Liver (tissue), 9 donors: ENCODE measurements around the gene PDGFB. TPM values are rescaled to one million over a fixed set of nuclear protein-coding genes. Genes with fewer than 3 reads are reported as not detected.

Experiments used
- DNase-seq: peaks from one replicate; pipeline ENCODE4 v3.0.0-alpha.2; 2017; ENCODE audit warnings: low spot score
- H3K27ac ChIP-seq, 2 donors: one replicate each; pipeline ENCODE4 v1.7.0; 2013; ENCODE audit warnings: inconsistent platforms in 2 of 2, low read length in 2 of 2, control low read depth in 1 of 2, low read depth in 1 of 2, mild to moderate bottlenecking in 1 of 2
- H3K27me3 ChIP-seq, 4 donors: one replicate each; pipeline versions ENCODE4 v1.6.1 to v1.7.0; 2013; ENCODE audit warnings: low read length in 3 of 4, inconsistent platforms in 1 of 4, mild to moderate bottlenecking in 1 of 4, moderate library complexity in 1 of 4; ENCODE audit not compliant: control insufficient read depth in 4 of 4, insufficient read depth in 4 of 4
- H3K36me3 ChIP-seq, 4 donors: one replicate each; pipeline versions ENCODE4 v1.6.1 to v1.7.0; 2013; ENCODE audit warnings: low read length in 3 of 4, mild to moderate bottlenecking in 3 of 4, low read depth in 1 of 4, moderate library complexity in 1 of 4; ENCODE audit not compliant: control insufficient read depth in 4 of 4, insufficient read depth in 3 of 4
- H3K4me1 ChIP-seq, 4 donors: one replicate each; pipeline versions ENCODE4 v1.6.1 to v1.7.0; 2013; ENCODE audit warnings: low read length in 3 of 4, mild to moderate bottlenecking in 3 of 4, moderate library complexity in 1 of 4; ENCODE audit not compliant: control insufficient read depth in 4 of 4, insufficient read depth in 4 of 4
- H3K4me3 ChIP-seq, 3 donors: one replicate each; pipeline versions ENCODE4 v1.6.1 to v1.7.0; 2013; ENCODE audit warnings: low read length in 3 of 3, control low read depth in 1 of 3, low read depth in 1 of 3, mild to moderate bottlenecking in 1 of 3
- H3K9ac ChIP-seq, 2 donors: one replicate each; pipeline ENCODE4 v1.7.0; 2013; ENCODE audit warnings: low read length in 2 of 2, mild to moderate bottlenecking in 2 of 2, moderate library complexity in 2 of 2, control low read depth in 1 of 2, low read depth in 1 of 2
- H3K9me3 ChIP-seq, 4 donors: one replicate each; pipeline versions ENCODE4 v1.6.1 to v1.7.0; 2013; ENCODE audit warnings: low read length in 3 of 4; ENCODE audit not compliant: control insufficient read depth in 4 of 4
- ATF3 ChIP-seq: IDR thresholded peaks from 2 replicates; pipeline ENCODE4 v1.6.1; 2016; ENCODE audit warnings: antibody characterized with exemption
- CTCF ChIP-seq: fragments of 150-350 bp; IDR thresholded peaks from 2 replicates; pipeline ENCODE4 v1.5.1; 2017; ENCODE audit warnings: improper control_type of control experiment, low read depth, low read length; ENCODE audit not compliant: missing input control
- EGR1 ChIP-seq, 2 donors: IDR thresholded peaks; 2 replicates each; pipeline ENCODE4 v1.6.1; 2016 to 2018; ENCODE audit warnings: antibody characterized with exemption in 2 of 2, low read depth in 2 of 2
- FOXA1 ChIP-seq: IDR thresholded peaks from 2 replicates; pipeline ENCODE4 v1.6.1; 2016; ENCODE audit warnings: antibody characterized with exemption
- FOXA2 ChIP-seq: IDR thresholded peaks from 2 replicates; pipeline ENCODE4 v1.6.1; 2016; ENCODE audit warnings: antibody characterized with exemption
- HNF4G ChIP-seq: IDR thresholded peaks from 2 replicates; pipeline ENCODE4 v1.6.1; 2016; ENCODE audit warnings: antibody characterized with exemption
- MAX ChIP-seq: IDR thresholded peaks from 2 replicates; pipeline ENCODE4 v1.6.1; 2016; ENCODE audit warnings: antibody characterized with exemption
- NR2F2 ChIP-seq: IDR thresholded peaks from 2 replicates; pipeline ENCODE4 v1.6.1; 2016; ENCODE audit warnings: antibody characterized with exemption
- RAD21 ChIP-seq, 2 donors: IDR thresholded peaks; 2 replicates each; pipeline ENCODE4 v1.6.1; 2016; ENCODE audit warnings: antibody characterized with exemption in 2 of 2, mild to moderate bottlenecking in 2 of 2
- REST ChIP-seq: IDR thresholded peaks from 2 replicates; pipeline ENCODE4 v1.6.1; 2016; ENCODE audit warnings: antibody characterized with exemption, mild to moderate bottlenecking
- RXRA ChIP-seq, 2 donors: IDR thresholded peaks; 2 replicates each; pipeline ENCODE4 v1.6.1; 2017 to 2018; ENCODE audit warnings: antibody characterized with exemption in 2 of 2, mild to moderate bottlenecking in 1 of 2
- SP1 ChIP-seq: IDR thresholded peaks from 2 replicates; pipeline ENCODE4 v1.6.1; 2018; ENCODE audit warnings: antibody characterized with exemption, mild to moderate bottlenecking
- TAF1 ChIP-seq: conservative IDR thresholded peaks from 2 replicates; pipeline ENCODE4 v1.6.1; 2016; ENCODE audit warnings: antibody characterized with exemption, mild to moderate bottlenecking
- YY1 ChIP-seq: IDR thresholded peaks from 2 replicates; pipeline ENCODE4 v1.6.1; 2016; ENCODE audit warnings: antibody characterized with exemption, mild to moderate bottlenecking
- ZBTB33 ChIP-seq: IDR thresholded peaks from 2 replicates; pipeline ENCODE4 v1.6.1; 2016; ENCODE audit warnings: antibody characterized with exemption
- WGBS: extraction: QIAGEN DNeasy Blood & Tissue Kit; methylation state at CpG from one replicate; pipeline ENCODE4 v1.1.7; 2013; 5-methylcytosine and 5-hydroxymethylcytosine counted together
- polyA plus RNA-seq, 2 donors: library from polyadenylated mRNA; stranded (reverse) in 1 of 2; unstranded in 1 of 2; fragments of 200-250 nt in 1 of 2; fragments of >200 nt in 1 of 2; fragmentation: Nextera tagmentation in 1 of 2; extraction: Ambion mirVana in 1 of 2; gene quantifications; one replicate each; pipeline versions ENCODE4 v1.2.1 to v1.2.3, GENCODE V29; 2013 to 2015
- total RNA-seq, 2 donors: library from RNA; depleted of rRNA; stranded (reverse); fragments of >200 nt; gene quantifications; one replicate each; pipeline ENCODE4 v1.2.3, GENCODE V29; 2014
- donor health status: healthy.
- donor health status: healthy.
- donor health status: healthy.
- donor health status: healthy.
- donor health status: healthy.

Gene PDGFB
- total and polyA plus RNA-seq, 4 donors = 0.25 to 4.5 (median 1.7) TPM

GRCh38 chr22:39289975-39290720 lies 45.4 kb upstream of the PDGFB start:
- Histone ChIP-seq H3K9ac (no peak overlapping the region), H3K27ac (peak overlapping the region; percentile 78 to 86), H3K9me3 (peaks cover 0 to under 1% (median under 1%) of the 10 kb centered on the region in 4 donors), H3K4me1 (peaks cover 17 to 36% (median 24%) of the 10 kb centered on the region in 4 donors), H3K4me3 (no peak overlapping the region), H3K27me3 (no peaks in the 10 kb centered on the region), H3K36me3 (no peaks in the 10 kb centered on the region)
- TF ChIP-seq SP1 = no peak
- TF ChIP-seq EGR1 (IDR thresholded peaks at IDR 0.05; ENCODE audit: low read depth in 2 of 2) = no peak
- no peak for TF ChIP-seq RAD21 (IDR thresholded peaks at IDR 0.05)
- no peak for TF ChIP-seq ATF3
- no peak for TF ChIP-seq RXRA (IDR thresholded peaks at IDR 0.05)
- TF ChIP-seq NR2F2 = no peak
- TF ChIP-seq FOXA2 = no peak
- no peak for TF ChIP-seq TAF1
- TF ChIP-seq HNF4G = no peak
- no peak for TF ChIP-seq ZBTB33
- no peak for TF ChIP-seq CTCF
- TF ChIP-seq FOXA1 = no peak
- no peak for TF ChIP-seq YY1
- WGBS = 75% methylated on average over 16 of the region's 16 CpGs
- DNase-seq = no peak

GRCh38 chr22:39289533-39289932 lies 44.8 kb upstream of the PDGFB start:
- Histone ChIP-seq H3K27me3 (no peaks in the 10 kb centered on the region), H3K9me3 (peaks cover 0 to 6% (median 2%) of the 10 kb centered on the region in 4 donors), H3K27ac (peak overlapping the region in 1 of 2 donors; percentile 2), H3K9ac (no peak overlapping the region), H3K4me1 (peaks cover 17 to 36% (median 24%) of the 10 kb centered on the region in 4 donors), H3K36me3 (no peaks in the 10 kb centered on the region), H3K4me3 (no peak overlapping the region)
- no peak for TF ChIP-seq REST
- TF ChIP-seq MAX = no peak
- no peak for TF ChIP-seq CTCF
- no peak for TF ChIP-seq ATF3
- no peak for DNase-seq
- WGBS = 46% methylated on average over 14 of the region's 14 CpGs
